HEK293 (cell line): Measurements from ENCODE around the gene MARCHF9.

ENCODE experiments used
- KLF1 ChIP-seq: fragments of 450-650 bp; formaldehyde crosslinking; IDR thresholded peaks from 2 replicates; pipeline ENCODE4 v1.5.1; 2016; ENCODE audit warnings: missing biosample characterization, missing genetic modification characterization
- OSR2 ChIP-seq: fragments of 450-650 bp; formaldehyde crosslinking; IDR thresholded peaks from 2 replicates; pipeline ENCODE4 v1.5.1; 2016; ENCODE audit warnings: missing biosample characterization, missing genetic modification characterization
- SP2 ChIP-seq: fragments of 450-650 bp; formaldehyde crosslinking; IDR thresholded peaks from 2 replicates; pipeline ENCODE4 v1.5.1; 2016; ENCODE audit warnings: missing biosample characterization, missing genetic modification characterization
- ZBTB17 ChIP-seq: fragments of 450-650 bp; formaldehyde crosslinking; IDR thresholded peaks from 2 replicates; pipeline ENCODE4 v1.5.1; 2016; ENCODE audit warnings: missing biosample characterization, missing genetic modification characterization
- ZBTB48 ChIP-seq: fragments of 450-650 bp; formaldehyde crosslinking; IDR thresholded peaks from 2 replicates; pipeline ENCODE4 v1.5.1; 2016; ENCODE audit warnings: missing biosample characterization, missing genetic modification characterization
- ZEB2 ChIP-seq: fragments of 450-650 bp; formaldehyde crosslinking; IDR thresholded peaks from 2 replicates; pipeline ENCODE4 v1.5.1; 2016; ENCODE audit warnings: missing biosample characterization, missing genetic modification characterization
- ZNF133 ChIP-seq: fragments of 450-650 bp; formaldehyde crosslinking; IDR thresholded peaks from 2 replicates; pipeline ENCODE4 v1.5.1; 2016; ENCODE audit warnings: missing biosample characterization, missing genetic modification characterization
- ZNF155 ChIP-seq: fragments of 450-650 bp; formaldehyde crosslinking; IDR thresholded peaks from 2 replicates; pipeline ENCODE4 v1.5.1; 2016; ENCODE audit warnings: missing biosample characterization, missing genetic modification characterization
- ZNF16 ChIP-seq: fragments of 450-650 bp; formaldehyde crosslinking; IDR thresholded peaks from 2 replicates; pipeline ENCODE4 v1.5.1; 2016; ENCODE audit warnings: low read depth, missing biosample characterization, missing genetic modification characterization
- ZNF2 ChIP-seq: fragments of 450-650 bp; formaldehyde crosslinking; IDR thresholded peaks from 2 replicates; pipeline ENCODE4 v1.5.1; 2016; ENCODE audit warnings: missing biosample characterization, missing genetic modification characterization
- ZNF24 ChIP-seq: fragments of 450-650 bp; formaldehyde crosslinking; IDR thresholded peaks from 2 replicates; pipeline ENCODE4 v1.5.1; 2016; ENCODE audit warnings: missing biosample characterization, missing genetic modification characterization
- ZNF37A ChIP-seq: fragments of 450-650 bp; IDR thresholded peaks from 2 replicates; pipeline ENCODE4 v1.5.1; 2018; ENCODE audit warnings: missing biosample characterization, missing genetic modification characterization
- ZNF394 ChIP-seq: fragments of 450-650 bp; formaldehyde crosslinking; IDR thresholded peaks from 2 replicates; pipeline ENCODE4 v1.5.1; 2016; ENCODE audit warnings: missing biosample characterization, missing genetic modification characterization, mild to moderate bottlenecking, moderate library complexity, borderline replicate concordance
- ZNF510 ChIP-seq: fragments of 450-650 bp; formaldehyde crosslinking; IDR thresholded peaks from 2 replicates; pipeline ENCODE4 v1.5.1; 2018; ENCODE audit warnings: mild to moderate bottlenecking, missing genetic modification characterization, missing biosample characterization; ENCODE audit not compliant: insufficient replicate concordance
- ZNF549 ChIP-seq: fragments of 450-650 bp; IDR thresholded peaks from 2 replicates; pipeline ENCODE4 v1.5.1; 2018; ENCODE audit warnings: missing biosample characterization, missing genetic modification characterization, mild to moderate bottlenecking, inconsistent platforms, moderate library complexity
- ZNF558 ChIP-seq: fragments of 450-650 bp; formaldehyde crosslinking; IDR thresholded peaks from 2 replicates; pipeline ENCODE4 v1.5.1; 2016; ENCODE audit warnings: missing biosample characterization, missing genetic modification characterization
- ZNF623 ChIP-seq: fragments of 450-650 bp; formaldehyde crosslinking; IDR thresholded peaks from 2 replicates; pipeline ENCODE4 v1.5.1; 2016; ENCODE audit warnings: missing biosample characterization, missing genetic modification characterization
- ZNF660 ChIP-seq: fragments of 450-650 bp; IDR thresholded peaks from 2 replicates; pipeline ENCODE4 v1.5.1; 2018; ENCODE audit warnings: missing biosample characterization, mild to moderate bottlenecking, missing genetic modification characterization
- ZNF776 ChIP-seq: fragments of 450-650 bp; formaldehyde crosslinking; IDR thresholded peaks from 2 replicates; pipeline ENCODE4 v1.5.0; 2017; ENCODE audit warnings: missing biosample characterization, missing genetic modification characterization, borderline replicate concordance
- ZNF843 ChIP-seq: fragments of 450-650 bp; formaldehyde crosslinking; IDR thresholded peaks from 2 replicates; pipeline ENCODE4 v1.5.1; 2016; ENCODE audit warnings: missing biosample characterization, missing genetic modification characterization
- TF ChIP-seq, protein P1 (sequence below): fragments of 450-650 bp; formaldehyde crosslinking; IDR thresholded peaks from 2 replicates; pipeline ENCODE4 v1.5.1; 2016; ENCODE audit warnings: missing biosample characterization, missing genetic modification characterization
- TF ChIP-seq, protein P2 (sequence below): sonication (generic); formaldehyde crosslinking; IDR thresholded peaks from 2 replicates; pipeline ENCODE4 v1.8.1; 2022; ENCODE audit warnings: mild to moderate bottlenecking, moderate library complexity, missing genetic modification reagents
- TF ChIP-seq, protein P3 (sequence below): fragments of 450-650 bp; formaldehyde crosslinking; IDR thresholded peaks from 2 replicates; pipeline ENCODE4 v1.5.1; 2016; ENCODE audit warnings: missing biosample characterization, missing genetic modification characterization
- TF ChIP-seq, protein P4 (sequence below): fragments of 450-650 bp; formaldehyde crosslinking; IDR thresholded peaks from 2 replicates; pipeline ENCODE4 v1.5.1; 2016; ENCODE audit warnings: missing biosample characterization, missing genetic modification characterization
- TF ChIP-seq, protein P5 (sequence below): fragments of 450-650 bp; formaldehyde crosslinking; IDR thresholded peaks from 2 replicates; pipeline ENCODE4 v1.5.1; 2017; ENCODE audit warnings: missing biosample characterization, missing genetic modification characterization
- TF ChIP-seq, protein P6 (sequence below): fragments of 450-650 bp; IDR thresholded peaks from 2 replicates; pipeline ENCODE4 v1.5.1; 2018; ENCODE audit warnings: missing biosample characterization, missing genetic modification characterization
- TF ChIP-seq, protein P7 (sequence below): fragments of 450-650 bp; formaldehyde crosslinking; IDR thresholded peaks from 2 replicates; pipeline ENCODE4 v1.5.1; 2016; ENCODE audit warnings: missing biosample characterization, missing genetic modification characterization
- TF ChIP-seq, protein P8 (sequence below): fragments of 450-650 bp; formaldehyde crosslinking; IDR thresholded peaks from 2 replicates; pipeline ENCODE4 v1.5.1; 2017; ENCODE audit warnings: missing biosample characterization, missing genetic modification characterization

The MARCHF9 gene

DNA sequence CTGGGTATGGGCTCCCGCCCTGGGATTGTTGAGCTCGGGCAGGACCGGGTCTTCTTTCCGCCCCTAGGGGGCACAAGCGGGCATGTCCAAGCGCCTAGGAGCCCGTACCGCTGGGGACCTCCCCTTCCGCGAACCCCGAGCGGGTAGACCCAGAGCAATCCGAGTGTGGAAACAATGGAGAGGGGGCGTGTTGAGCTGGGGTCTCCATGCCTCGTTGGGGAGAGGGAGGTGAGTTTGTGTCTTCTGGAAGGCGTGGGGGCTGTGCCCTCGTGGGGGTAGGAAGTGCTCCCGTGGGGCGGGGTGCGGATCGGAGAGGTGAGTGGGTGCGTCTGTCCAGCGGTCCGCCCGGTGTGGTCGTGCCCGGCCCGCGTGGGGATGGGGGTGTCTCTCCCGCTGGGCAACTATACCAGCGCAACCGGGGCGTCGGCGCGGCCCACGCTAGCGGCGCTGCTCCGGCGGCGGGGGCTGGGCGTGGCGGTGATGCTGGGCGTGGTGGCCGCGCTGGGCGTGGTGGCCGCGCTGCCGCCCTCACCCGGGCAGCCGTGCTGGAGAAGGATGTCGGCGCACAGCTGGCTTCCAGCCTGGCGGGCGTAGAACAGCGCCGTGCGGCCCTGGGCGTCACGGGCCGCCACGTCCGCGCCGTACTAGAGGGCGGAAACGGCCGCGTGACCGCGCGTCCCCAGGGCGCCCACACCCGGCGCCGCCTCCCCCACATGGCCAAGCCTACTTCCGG lies 28.6 kb upstream of the MARCHF9 start (continued):
- TF ChIP-seq, protein P1, sequence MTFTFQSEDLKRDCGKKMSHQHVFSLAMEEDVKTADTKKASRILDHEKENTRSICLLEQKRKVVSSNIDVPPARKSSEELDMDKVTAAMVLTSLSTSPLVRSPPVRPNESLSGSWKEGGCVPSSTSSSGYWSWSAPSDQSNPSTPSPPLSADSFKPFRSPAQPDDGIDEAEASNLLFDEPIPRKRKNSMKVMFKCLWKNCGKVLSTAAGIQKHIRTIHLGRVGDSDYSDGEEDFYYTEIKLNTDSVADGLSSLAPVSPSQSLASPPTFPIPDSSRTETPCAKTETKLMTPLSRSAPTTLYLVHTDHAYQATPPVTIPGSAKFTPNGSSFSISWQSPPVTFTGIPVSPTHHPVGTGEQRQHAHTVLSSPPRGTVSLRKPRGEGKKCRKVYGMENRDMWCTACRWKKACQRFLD = no peak
- TF ChIP-seq ZNF660 (tag by site-specific recombination) (peak; percentile 38; the same call in 1 of the 2 replicates), ZNF843 (tag by site-specific recombination) (peak; percentile 76), OSR2 (tag by site-specific recombination) (no peak; the same call in 1 of the 2 replicates), ZNF133 (tag by site-specific recombination) (no peak), ZEB2 (tag by site-specific recombination) (peak; percentile 95), ZNF510 (tag by site-specific recombination) (no peak), ZNF394 (tag by site-specific recombination) (peak; percentile 54; the same call in 1 of the 2 replicates), SP2 (peak; percentile 81), ZNF558 (no peak; the same call in 1 of the 2 replicates), ZNF37A (tag by site-specific recombination) (no peak), ZNF776 (tag by site-specific recombination) (no peak), ZBTB17 (tag by site-specific recombination) (peak; percentile 99), ZBTB48 (tag by site-specific recombination) (peak; percentile 87), ZNF16 (no peak), KLF1 (tag by site-specific recombination) (peak; percentile 95), ZNF549 (tag by site-specific recombination) (no peak), ZNF24 (peak; percentile 60; the same call in 1 of the 2 replicates), ZNF623 (tag by site-specific recombination) (no peak), ZNF155 (tag by site-specific recombination) (no peak), ZNF2 (tag by site-specific recombination) (peak; percentile 94)
- TF ChIP-seq, protein P2, sequence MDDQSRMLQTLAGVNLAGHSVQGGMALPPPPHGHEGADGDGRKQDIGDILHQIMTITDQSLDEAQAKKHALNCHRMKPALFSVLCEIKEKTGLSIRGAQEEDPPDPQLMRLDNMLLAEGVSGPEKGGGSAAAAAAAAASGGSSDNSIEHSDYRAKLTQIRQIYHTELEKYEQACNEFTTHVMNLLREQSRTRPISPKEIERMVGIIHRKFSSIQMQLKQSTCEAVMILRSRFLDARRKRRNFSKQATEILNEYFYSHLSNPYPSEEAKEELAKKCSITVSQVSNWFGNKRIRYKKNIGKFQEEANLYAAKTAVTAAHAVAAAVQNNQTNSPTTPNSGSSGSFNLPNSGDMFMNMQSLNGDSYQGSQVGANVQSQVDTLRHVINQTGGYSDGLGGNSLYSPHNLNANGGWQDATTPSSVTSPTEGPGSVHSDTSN = peak; percentile 56; the same call in 1 of the 2 replicates
- TF ChIP-seq, protein P3, sequence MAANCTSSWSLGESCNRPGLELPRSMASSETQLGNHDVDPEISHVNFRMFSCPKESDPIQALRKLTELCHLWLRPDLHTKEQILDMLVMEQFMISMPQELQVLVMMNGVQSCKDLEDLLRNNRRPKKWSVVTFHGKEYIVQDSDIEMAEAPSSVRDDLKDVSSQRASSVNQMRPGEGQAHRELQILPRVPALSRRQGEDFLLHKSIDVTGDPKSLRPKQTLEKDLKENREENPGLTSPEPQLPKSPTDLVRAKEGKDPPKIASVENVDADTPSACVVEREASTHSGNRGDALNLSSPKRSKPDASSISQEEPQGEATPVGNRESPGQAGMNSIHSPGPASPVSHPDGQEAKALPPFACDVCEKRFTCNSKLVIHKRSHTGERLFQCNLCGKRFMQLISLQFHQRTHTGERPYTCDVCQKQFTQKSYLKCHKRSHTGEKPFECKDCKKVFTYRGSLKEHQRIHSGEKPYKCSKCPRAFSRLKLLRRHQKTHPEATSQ (tag by site-specific recombination) = no peak; the same call in 1 of the 2 replicates
- TF ChIP-seq, protein P4, sequence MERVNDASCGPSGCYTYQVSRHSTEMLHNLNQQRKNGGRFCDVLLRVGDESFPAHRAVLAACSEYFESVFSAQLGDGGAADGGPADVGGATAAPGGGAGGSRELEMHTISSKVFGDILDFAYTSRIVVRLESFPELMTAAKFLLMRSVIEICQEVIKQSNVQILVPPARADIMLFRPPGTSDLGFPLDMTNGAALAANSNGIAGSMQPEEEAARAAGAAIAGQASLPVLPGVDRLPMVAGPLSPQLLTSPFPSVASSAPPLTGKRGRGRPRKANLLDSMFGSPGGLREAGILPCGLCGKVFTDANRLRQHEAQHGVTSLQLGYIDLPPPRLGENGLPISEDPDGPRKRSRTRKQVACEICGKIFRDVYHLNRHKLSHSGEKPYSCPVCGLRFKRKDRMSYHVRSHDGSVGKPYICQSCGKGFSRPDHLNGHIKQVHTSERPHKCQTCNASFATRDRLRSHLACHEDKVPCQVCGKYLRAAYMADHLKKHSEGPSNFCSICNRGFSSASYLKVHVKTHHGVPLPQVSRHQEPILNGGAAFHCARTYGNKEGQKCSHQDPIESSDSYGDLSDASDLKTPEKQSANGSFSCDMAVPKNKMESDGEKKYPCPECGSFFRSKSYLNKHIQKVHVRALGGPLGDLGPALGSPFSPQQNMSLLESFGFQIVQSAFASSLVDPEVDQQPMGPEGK (tag by site-specific recombination) = peak; percentile 96
- TF ChIP-seq, protein P5, sequence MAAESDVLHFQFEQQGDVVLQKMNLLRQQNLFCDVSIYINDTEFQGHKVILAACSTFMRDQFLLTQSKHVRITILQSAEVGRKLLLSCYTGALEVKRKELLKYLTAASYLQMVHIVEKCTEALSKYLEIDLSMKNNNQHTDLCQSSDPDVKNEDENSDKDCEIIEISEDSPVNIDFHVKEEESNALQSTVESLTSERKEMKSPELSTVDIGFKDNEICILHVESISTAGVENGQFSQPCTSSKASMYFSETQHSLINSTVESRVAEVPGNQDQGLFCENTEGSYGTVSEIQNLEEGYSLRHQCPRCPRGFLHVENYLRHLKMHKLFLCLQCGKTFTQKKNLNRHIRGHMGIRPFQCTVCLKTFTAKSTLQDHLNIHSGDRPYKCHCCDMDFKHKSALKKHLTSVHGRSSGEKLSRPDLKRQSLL (tag by site-specific recombination) = peak; percentile 72
- TF ChIP-seq, protein P6, sequence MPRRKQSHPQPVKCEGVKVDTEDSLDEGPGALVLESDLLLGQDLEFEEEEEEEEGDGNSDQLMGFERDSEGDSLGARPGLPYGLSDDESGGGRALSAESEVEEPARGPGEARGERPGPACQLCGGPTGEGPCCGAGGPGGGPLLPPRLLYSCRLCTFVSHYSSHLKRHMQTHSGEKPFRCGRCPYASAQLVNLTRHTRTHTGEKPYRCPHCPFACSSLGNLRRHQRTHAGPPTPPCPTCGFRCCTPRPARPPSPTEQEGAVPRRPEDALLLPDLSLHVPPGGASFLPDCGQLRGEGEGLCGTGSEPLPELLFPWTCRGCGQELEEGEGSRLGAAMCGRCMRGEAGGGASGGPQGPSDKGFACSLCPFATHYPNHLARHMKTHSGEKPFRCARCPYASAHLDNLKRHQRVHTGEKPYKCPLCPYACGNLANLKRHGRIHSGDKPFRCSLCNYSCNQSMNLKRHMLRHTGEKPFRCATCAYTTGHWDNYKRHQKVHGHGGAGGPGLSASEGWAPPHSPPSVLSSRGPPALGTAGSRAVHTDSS = no peak
- TF ChIP-seq, protein P7, sequence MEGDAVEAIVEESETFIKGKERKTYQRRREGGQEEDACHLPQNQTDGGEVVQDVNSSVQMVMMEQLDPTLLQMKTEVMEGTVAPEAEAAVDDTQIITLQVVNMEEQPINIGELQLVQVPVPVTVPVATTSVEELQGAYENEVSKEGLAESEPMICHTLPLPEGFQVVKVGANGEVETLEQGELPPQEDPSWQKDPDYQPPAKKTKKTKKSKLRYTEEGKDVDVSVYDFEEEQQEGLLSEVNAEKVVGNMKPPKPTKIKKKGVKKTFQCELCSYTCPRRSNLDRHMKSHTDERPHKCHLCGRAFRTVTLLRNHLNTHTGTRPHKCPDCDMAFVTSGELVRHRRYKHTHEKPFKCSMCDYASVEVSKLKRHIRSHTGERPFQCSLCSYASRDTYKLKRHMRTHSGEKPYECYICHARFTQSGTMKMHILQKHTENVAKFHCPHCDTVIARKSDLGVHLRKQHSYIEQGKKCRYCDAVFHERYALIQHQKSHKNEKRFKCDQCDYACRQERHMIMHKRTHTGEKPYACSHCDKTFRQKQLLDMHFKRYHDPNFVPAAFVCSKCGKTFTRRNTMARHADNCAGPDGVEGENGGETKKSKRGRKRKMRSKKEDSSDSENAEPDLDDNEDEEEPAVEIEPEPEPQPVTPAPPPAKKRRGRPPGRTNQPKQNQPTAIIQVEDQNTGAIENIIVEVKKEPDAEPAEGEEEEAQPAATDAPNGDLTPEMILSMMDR (tag by site-specific recombination) = peak; percentile 88
- TF ChIP-seq, protein P8, sequence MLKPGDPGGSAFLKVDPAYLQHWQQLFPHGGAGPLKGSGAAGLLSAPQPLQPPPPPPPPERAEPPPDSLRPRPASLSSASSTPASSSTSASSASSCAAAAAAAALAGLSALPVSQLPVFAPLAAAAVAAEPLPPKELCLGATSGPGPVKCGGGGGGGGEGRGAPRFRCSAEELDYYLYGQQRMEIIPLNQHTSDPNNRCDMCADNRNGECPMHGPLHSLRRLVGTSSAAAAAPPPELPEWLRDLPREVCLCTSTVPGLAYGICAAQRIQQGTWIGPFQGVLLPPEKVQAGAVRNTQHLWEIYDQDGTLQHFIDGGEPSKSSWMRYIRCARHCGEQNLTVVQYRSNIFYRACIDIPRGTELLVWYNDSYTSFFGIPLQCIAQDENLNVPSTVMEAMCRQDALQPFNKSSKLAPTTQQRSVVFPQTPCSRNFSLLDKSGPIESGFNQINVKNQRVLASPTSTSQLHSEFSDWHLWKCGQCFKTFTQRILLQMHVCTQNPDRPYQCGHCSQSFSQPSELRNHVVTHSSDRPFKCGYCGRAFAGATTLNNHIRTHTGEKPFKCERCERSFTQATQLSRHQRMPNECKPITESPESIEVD = no peak
